A172 (cell line): Measurements from ENCODE around the gene PTGER2. TPM values are rescaled to one million over a fixed set of nuclear protein-coding genes. Genes with fewer than 3 reads are reported as not detected.

Experiments used
- DNase-seq: peaks from one replicate; pipeline ENCODE4 v3.0.0-alpha.2; 2015; ENCODE audit warnings: low spot score
- total RNA-seq: library from RNA; depleted of rRNA; stranded (reverse); fragments of >200 nt; shearing (Covaris generic); gene quantifications from 2 replicates; pipeline ENCODE4 v1.2.3, GENCODE V29; 2014

Gene PTGER2
- total RNA-seq, 1 experiment from 2014 or later: not detected

DNA sequence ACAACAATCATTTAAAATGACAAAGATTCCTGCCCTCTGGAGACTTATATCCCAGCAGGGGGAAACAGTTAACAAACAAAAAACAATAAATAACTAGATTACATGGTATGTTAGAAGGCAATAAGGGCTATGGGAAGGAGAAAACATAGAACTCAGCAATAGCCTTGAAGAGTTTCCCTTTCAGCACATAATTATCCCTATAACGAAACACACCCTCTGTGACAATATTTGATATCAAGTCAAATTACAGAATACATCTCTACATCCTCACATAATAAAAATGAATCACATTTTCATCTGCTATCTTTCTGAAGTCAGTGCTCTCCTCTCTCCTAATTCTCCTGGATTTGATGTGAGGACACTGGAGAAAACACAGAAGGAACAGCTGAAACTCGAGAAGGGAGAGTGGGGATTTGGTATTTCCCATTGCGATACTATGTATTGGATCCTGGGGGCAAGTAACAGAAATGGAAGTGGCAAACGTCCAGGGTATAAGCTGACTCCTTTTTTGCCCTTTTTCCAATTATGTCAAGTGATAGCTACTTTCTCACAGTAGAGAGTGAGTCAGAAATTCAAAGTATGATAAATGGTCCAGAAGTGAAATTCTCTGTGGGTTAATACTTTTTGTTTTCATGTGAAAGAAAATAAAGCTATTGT, 9.7 kb upstream of the PTGER2 start:
- DNase-seq: no peak

- DNase-seq: no peak
These were observed 9.1 kb upstream of the PTGER2 start for GRCh38 chr14:52305014-52305413.

DNA sequence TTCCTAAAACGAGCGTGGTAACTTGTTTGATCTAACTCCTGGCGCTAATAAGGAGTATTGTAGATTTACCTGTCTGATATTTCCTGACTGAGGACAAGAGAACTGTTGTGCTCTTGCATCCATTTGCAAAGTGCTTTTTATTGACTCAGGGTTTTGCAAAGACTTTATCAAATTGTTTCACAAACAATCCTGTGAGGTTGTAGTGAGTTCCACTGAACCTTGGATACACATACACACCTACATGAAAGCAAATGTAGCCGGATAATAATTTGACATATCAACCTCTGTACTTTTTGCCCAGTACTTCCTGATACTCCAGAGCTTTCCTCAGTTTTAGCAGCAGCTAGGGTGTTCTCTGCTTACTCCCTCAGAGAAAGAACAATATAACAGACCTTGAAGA, 6.7 kb upstream of the PTGER2 start:
- DNase-seq: no peak

GRCh38 chr14:52307905-52308304, 6.2 kb upstream of the PTGER2 start:
- no peak for DNase-seq

DNA sequence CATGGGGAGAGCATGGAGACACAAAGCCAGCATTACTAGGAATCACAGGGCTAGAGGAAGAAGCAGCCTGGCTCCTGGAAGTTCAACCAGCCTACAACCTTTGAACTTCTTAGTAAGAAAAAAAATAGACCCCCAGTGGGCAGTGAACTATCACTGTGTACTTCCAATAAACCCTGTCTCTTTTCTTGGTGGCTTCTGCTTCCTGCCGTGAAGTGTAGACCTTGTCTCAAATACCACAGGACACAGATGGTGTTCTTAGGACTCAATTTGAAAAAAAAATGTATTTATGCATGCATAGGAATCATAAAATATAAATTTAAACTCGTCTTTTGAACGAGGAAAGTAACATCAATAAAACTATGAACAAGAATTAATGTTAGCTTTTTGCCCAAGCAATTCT, 3.6 kb upstream of the PTGER2 start:
- DNase-seq: no peak

DNA sequence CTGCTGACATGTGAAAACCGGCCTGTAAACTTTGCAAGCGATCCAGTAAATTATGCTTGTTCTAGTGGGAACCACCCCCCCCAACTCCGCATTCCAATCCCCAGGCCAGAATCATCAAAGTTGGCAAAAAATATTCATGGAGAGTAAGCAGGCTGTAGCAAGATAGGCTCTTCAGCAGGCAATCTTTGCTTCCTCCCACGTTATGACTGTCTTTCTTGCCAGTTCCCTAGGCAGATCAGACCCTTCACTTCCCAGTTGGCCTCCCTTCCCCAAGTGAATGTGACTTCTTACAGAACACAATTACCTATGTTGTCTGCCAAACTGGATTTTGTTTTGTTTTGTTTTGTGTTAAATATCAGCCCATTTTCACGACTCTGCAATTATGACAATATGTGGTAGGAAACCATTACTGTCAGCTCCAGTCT, 1.2 kb upstream of the PTGER2 start:
- no peak for DNase-seq

DNA sequence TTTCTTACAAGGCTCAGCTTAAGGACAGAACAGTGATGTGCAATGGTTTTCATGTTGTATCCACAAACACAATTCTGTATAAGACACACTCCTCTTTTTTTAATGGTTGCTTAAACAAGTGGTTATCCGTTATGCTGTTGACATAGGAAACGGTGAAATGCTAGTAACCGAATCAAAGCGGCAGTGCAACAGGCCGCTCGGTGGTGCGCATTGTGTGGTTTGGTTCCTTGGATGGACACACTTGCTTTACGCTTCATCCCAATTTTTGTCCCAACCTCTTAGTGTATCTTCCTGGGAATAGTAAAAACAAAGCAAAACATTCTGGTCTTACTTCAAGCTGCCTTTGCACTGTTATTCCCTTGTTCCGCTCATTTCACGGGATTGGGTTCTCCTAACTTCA, 650 bp upstream of the PTGER2 start:
- DNase-seq: no peak

GRCh38 chr14:52314595-52315354, 663 bp downstream of the PTGER2 start:
- no peak for DNase-seq

DNA sequence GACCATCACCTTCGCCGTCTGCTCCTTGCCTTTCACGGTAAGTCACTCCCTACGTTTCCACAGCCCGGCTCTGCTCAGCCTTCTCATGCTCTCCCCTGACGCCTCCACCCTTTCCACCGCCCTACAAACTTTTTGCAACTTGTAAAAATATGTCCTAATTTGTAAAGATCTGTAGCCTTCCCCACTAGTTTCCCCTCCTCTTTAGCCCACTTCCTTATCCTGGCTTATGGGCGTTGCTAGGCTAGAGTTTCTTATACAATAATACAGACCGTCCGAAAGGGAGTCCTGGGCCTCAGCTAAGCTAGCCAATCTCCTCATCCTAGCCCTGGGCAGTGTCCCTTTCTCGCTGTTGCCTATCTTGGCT, 1.2 kb downstream of the PTGER2 start:
- DNase-seq: no peak

DNA sequence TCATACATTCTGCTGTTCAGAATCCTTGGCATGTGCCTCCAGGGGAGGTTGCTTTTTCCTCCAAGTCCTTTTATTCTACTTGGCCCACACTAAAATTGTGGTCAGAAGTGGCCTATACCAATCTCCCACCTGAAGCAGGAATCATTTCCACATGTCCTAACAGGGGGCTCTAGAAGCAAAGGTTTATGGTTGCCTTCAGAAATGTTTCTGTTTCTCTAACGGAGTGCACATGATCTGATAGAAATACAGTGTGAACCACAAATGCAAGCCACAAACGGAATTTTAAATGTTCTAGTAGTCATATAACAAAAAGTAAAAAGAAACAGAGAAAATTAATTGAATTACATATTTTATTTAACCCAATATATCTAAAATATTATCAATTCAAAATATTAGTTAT, 4.0 kb downstream of the PTGER2 start:
- DNase-seq: no peak

GRCh38 chr14:52318826-52319645, 4.9 kb downstream of the PTGER2 start:
- DNase-seq: no peak

GRCh38 chr14:52319919-52320318, 5.8 kb downstream of the PTGER2 start:
- DNase-seq: no peak

DNA sequence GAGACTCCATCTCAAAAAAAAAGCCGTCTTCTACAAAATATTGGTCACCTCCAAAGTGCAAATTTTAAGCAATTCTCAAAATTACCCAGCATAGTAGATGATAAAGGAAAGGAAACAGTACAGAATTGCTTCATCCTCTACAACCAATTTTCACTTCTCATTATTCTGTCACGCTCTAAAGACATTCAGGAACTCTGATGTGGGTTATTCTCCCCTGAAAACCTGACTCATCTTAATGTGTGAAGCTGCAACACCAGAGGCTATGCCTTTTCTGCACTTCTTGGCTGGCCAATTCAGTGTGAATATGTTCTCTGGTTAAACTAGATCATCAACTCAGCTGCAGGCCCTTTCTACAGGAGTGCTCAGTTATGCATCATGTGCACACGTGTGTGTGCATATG, 11.0 kb downstream of the PTGER2 start:
- DNase-seq: no peak

DNA sequence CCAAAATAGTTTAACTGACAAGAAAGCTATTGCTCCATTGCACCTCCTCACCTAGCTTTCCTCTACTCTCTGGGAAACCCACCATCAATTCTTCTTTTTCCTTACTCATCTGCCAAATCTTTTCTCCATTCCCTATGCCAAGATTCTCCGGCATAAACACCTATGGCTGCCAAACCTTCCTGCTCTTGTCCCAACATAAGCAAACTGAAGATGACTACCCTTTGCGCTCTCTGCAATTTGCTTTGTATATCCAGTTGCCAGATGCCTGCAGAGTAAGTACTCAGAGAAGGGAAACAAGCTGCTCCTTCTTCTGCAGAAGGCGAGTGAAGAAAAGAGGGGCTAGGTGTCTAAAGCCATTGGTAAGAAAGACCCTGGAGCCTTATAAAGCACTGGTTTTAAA, 11.5 kb downstream of the PTGER2 start:
- no peak for DNase-seq

- no peak for DNase-seq
These were observed 13.5 kb downstream of the PTGER2 start for GRCh38 chr14:52327374-52328226.

DNA sequence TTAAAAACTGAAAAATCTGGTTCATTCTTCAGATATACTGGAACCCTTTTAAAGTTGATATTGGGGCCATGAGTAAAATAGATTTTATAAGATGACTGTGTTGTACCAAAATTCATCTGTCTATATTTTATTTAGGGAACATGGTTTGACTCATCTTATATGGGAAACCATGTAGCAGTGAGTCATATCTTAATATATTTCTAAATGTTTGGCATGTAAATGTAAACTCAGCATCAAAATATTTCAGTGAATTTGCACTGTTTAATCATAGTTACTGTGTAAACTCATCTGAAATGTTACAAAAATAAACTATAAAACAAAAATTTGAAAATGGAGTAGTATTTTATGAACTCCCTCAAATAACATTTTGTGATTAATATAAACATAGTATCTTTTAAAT, 14.2 kb downstream of the PTGER2 start:
- DNase-seq: no peak

- no peak for DNase-seq
These were observed 15.7 kb downstream of the PTGER2 start for GRCh38 chr14:52329678-52330369.

DNA sequence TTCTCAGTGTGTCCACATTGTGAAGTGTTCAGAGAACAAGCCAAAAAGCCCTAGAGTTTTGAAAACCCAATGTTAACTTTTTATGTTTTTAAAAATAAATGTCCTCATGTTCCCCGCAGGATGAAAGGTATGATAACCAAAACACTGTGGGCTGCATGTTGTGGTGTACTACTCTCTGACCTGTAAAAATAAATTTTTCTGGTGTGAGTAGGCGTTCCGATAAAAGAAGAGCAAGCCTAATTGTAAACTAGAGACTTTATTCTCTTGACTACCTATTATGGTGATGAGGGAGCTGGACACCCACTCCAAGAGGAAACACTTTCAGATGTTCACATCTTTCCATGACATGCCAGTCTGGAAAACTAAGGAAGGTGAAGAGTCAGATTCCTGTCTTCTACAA, 18.2 kb downstream of the PTGER2 start:
- DNase-seq: no peak

GRCh38 chr14:52333108-52333507, 19.0 kb downstream of the PTGER2 start:
- DNase-seq: no peak

- DNase-seq: no peak
These were observed 19.9 kb downstream of the PTGER2 start for GRCh38 chr14:52333823-52334657.
